Astrocyte (in vitro differentiated cells and primary cell): ENCODE measurements around the gene PSMG3.

ENCODE experiments used
- CTCF ChIP-seq: IDR thresholded peaks from 2 replicates; pipeline ENCODE4 v1.5.1; 2011; ENCODE audit warnings: low read depth, mild to moderate bottlenecking, inconsistent platforms, low read length, moderate library complexity; ENCODE audit not compliant: insufficient read depth
- EZH2 ChIP-seq: IDR thresholded peaks from 2 replicates; pipeline ENCODE4 v1.6.1; 2012; ENCODE audit warnings: mild to moderate bottlenecking, low read length, inconsistent platforms; ENCODE audit not compliant: insufficient read depth

- TF ChIP-seq CTCF (no peak), EZH2 (no peak)
Measured at GRCh38 chr7:1590476-1590875, 20.6 kb upstream of the PSMG3 start.
